Heart left ventricle (tissue), 13 donors: ENCODE measurements around the gene C6orf132.

Experiments
- CTCF ChIP-seq, 12 donors: fragments of 200-600 bp; sonication (generic) in 4 of 12; IDR thresholded peaks; one replicate each; pipeline versions ENCODE4 v1.5.0 to v1.8.0; 2018 to 2022; ENCODE audit warnings: antibody characterized with exemption in 12 of 12, mild to moderate bottlenecking in 5 of 12
- POLR2A ChIP-seq, 2 donors: fragments of 450-650 bp; IDR thresholded peaks; one replicate each; pipeline ENCODE4 v1.6.1; 2017; ENCODE audit warnings: antibody characterized with exemption in 2 of 2, mild to moderate bottlenecking in 2 of 2, moderate library complexity in 2 of 2
- donor health status: ischemic (EF 13 %, LVEDD 7.1; RV severe dilation, severe dysfunction).
- donor health status: DM: no; HTN: yes; CAD: no.
- donor health status: DM: no; HTN: no; CAD: no.
- donor health status: ischemic (EF 25% LVEDD 6.9; RV normal size, moderate dysfunction).
- donor health status: ischemic (EF 25% LVEDD 5.7; RV mildly dilated, moderate dysfunction).
- donor health status: ischemic (EF 35%, LVEDD 5.7; RV mildly dilated, moderate dysfunction).
- donor health status: nonischemic (EF 11% LVEDD 7.7; RV severe dilation, severe dysfunction).
- donor health status: DM: yes; HTN: yes; CAD: no.
- donor health status: PGD.
- donor health status: ischemic (EF 29% LVEDD 5.4; RV normal size, mild dysfunction).
- donor health status: nonischemic (EF 23%, LVEDD 6.1; RV moderate dilation, normal function).

DNA sequence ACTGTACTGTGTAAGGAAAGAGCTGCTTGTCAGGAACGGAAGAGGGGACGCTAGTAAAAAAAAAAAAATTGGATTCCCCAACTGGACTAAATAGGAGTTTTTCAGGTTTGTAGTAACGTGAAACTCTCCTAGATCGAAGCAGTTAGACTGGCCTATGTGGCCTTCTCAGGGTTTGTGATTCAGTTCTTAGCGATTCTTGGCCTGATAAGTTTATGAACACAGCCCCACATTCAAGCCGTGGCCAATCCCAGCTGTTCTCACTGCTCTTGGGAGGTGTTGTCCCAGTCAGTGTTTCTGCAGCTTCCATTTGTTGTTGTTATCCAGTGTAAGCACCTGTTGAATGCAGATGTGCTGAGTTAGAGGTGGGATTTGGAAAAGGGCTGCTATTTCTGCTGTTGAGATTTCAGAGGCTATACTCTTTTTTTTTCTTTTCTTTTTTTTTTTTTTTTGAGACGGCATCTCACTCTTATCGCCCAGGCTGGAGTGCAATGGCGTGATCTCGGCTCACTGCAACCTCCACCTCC lies 62.4 kb downstream of the C6orf132 start:
- no peak for TF ChIP-seq CTCF (IDR thresholded peaks at IDR 0.05)
- no peak for TF ChIP-seq POLR2A (IDR thresholded peaks at IDR 0.05)
